ENCODE results near the gene TRIM66.
"Not testable (repeated sequence)": the region's sequence is repeated elsewhere in the genome, so short reads cannot be mapped to it uniquely, and the experiment has no call there.

TRIM66 gene

GRCh38 chr11:8688414-8689362 lies 6.2 kb upstream of the TRIM66 start:
- peak; percentile 67 for DNase-seq

- DNase-seq = no peak
Observed at GRCh38 chr11:8686325-8686724, 3.9 kb upstream of the TRIM66 start.

GRCh38 chr11:8685820-8686219 lies 3.4 kb upstream of the TRIM66 start:
- no peak for DNase-seq

- no peak for DNase-seq
Observed at GRCh38 chr11:8685306-8685705, 2.8 kb upstream of the TRIM66 start.

GRCh38 chr11:8684600-8685290 lies 2.3 kb upstream of the TRIM66 start:
- no peak for DNase-seq

GRCh38 chr11:8683115-8683807 lies 796 bp upstream of the TRIM66 start:
- no peak for DNase-seq

GRCh38 chr11:8681837-8682302 lies 595 bp downstream of the TRIM66 start:
- DNase-seq = no peak

- DNase-seq = no peak
Observed at GRCh38 chr11:8679006-8679405, 3.5 kb downstream of the TRIM66 start.

- DNase-seq = no peak
Observed at GRCh38 chr11:8676458-8676857, 6.0 kb downstream of the TRIM66 start.

- DNase-seq = no peak
Observed at GRCh38 chr11:8674859-8675258, 7.6 kb downstream of the TRIM66 start.

- no peak for DNase-seq
Observed at GRCh38 chr11:8672346-8672745, 10.1 kb downstream of the TRIM66 start.

- DNase-seq = no peak
Observed at GRCh38 chr11:8671651-8672062, 10.8 kb downstream of the TRIM66 start.

GRCh38 chr11:8671193-8671612 lies 11.3 kb downstream of the TRIM66 start:
- DNase-seq = no peak

GRCh38 chr11:8670081-8670480 lies 12.4 kb downstream of the TRIM66 start:
- not testable (repeated sequence) for DNase-seq

GRCh38 chr11:8665222-8665621 lies 17.2 kb downstream of the TRIM66 start:
- no peak for DNase-seq

- no peak for DNase-seq
Observed at GRCh38 chr11:8661001-8661795, 21.3 kb downstream of the TRIM66 start.

- DNase-seq = no peak
Observed at GRCh38 chr11:8658321-8659057, 24.0 kb downstream of the TRIM66 start.

- DNase-seq = no peak
Observed at GRCh38 chr11:8656291-8656690, 26.2 kb downstream of the TRIM66 start.

- no peak for DNase-seq
Observed at GRCh38 chr11:8654503-8654902, 28.0 kb downstream of the TRIM66 start.

- no peak for DNase-seq
Observed at GRCh38 chr11:8652140-8652539, 30.3 kb downstream of the TRIM66 start.

- DNase-seq = no peak
Observed at GRCh38 chr11:8650401-8650990, 32.0 kb downstream of the TRIM66 start.

Measured in activated CD4-positive, alpha-beta T cell treated with anti-CD3 and anti-CD28 coated beads, Interleukin-2, amount 50 U/mL, for 1 hour (primary cell).